Osteoblast (primary cell): ENCODE results near the gene AFAP1L2. TPM values are rescaled to one million over a fixed set of nuclear protein-coding genes. Genes with fewer than 3 reads are reported as not detected.

Source experiments
- DNase-seq: peaks from one replicate; pipeline ENCODE4 v3.0.0; 2011; ENCODE audit warnings: low spot score, mixed read lengths; ENCODE audit not compliant: insufficient read length; ENCODE audit errors: missing footprints
- H2AFZ ChIP-seq: 2 replicates; pipeline ENCODE4 v1.6.0; 2011; ENCODE audit warnings: mild to moderate bottlenecking, low read length
- H3K27ac ChIP-seq: 2 replicates; pipeline ENCODE4 v1.5.1; 2011; ENCODE audit warnings: mild to moderate bottlenecking, low read depth, low read length, moderate library complexity
- H3K27me3 ChIP-seq: 2 replicates; pipeline ENCODE4 v1.6.0; 2012; ENCODE audit warnings: mild to moderate bottlenecking, control low read depth, inconsistent platforms, low read length, moderate library complexity; ENCODE audit not compliant: insufficient read depth
- H3K36me3 ChIP-seq: 2 replicates; pipeline ENCODE4 v1.5.1; 2011; ENCODE audit warnings: mild to moderate bottlenecking, low read length, control low read depth, moderate library complexity; ENCODE audit not compliant: insufficient read depth
- H3K4me1 ChIP-seq: 2 replicates; pipeline ENCODE4 v1.5.1; 2011; ENCODE audit warnings: mild to moderate bottlenecking, low read length, control low read depth, moderate library complexity; ENCODE audit not compliant: insufficient read depth
- H3K4me2 ChIP-seq: 2 replicates; pipeline ENCODE4 v1.6.0; 2011; ENCODE audit warnings: mild to moderate bottlenecking, low read length; ENCODE audit not compliant: insufficient read depth
- H3K4me3 ChIP-seq: fragments of 200-600 bp; sonication (generic); 3 replicates; pipeline ENCODE4 v1.5.1; 2012; ENCODE audit warnings: mild to moderate bottlenecking, low read length, inconsistent platforms; ENCODE audit not compliant: insufficient read depth
- H3K79me2 ChIP-seq: 2 replicates; pipeline ENCODE4 v1.6.0; 2012; ENCODE audit warnings: mild to moderate bottlenecking, low read length, control low read depth, inconsistent platforms; ENCODE audit not compliant: insufficient read depth
- H3K9me3 ChIP-seq: 2 replicates; pipeline ENCODE4 v1.5.1; 2011; ENCODE audit warnings: low read depth, low read length, control low read depth
- H4K20me1 ChIP-seq: 2 replicates; pipeline ENCODE4 v1.6.0; 2012; ENCODE audit warnings: mild to moderate bottlenecking, low read length, control low read depth; ENCODE audit not compliant: insufficient read depth
- CTCF ChIP-seq: IDR thresholded peaks from 2 replicates; pipeline ENCODE4 v1.5.1; 2011; ENCODE audit warnings: mild to moderate bottlenecking, low read depth, low read length, moderate library complexity; ENCODE audit errors: extremely low read depth
- total RNA-seq: library from RNA; depleted of rRNA; stranded (reverse); fragments of >200 nt; gene quantifications from 2 replicates; pipeline ENCODE4 v1.2.3, GENCODE V29; 2012

Gene AFAP1L2
- total RNA-seq, 1 donor: 0.36 TPM

GRCh38 chr10:114295393-114295792 is 108.9 kb downstream of the AFAP1L2 start:
- TF ChIP-seq CTCF: no peak
- peaks cover 3% of the 10 kb centered on the region for H3K9me3 ChIP-seq
- no peak overlapping the region for H2AFZ ChIP-seq

GRCh38 chr10:114294549-114294948 is 109.8 kb downstream of the AFAP1L2 start:
- no peaks in the 10 kb centered on the region for H3K36me3 ChIP-seq
- TF ChIP-seq CTCF: no peak
- no peaks in the 10 kb centered on the region for H4K20me1 ChIP-seq
- no peaks in the 10 kb centered on the region for H3K4me1 ChIP-seq
- H2AFZ ChIP-seq: no peak overlapping the region
- no peak overlapping the region for H3K4me3 ChIP-seq
- no peak overlapping the region for H3K27ac ChIP-seq
- peaks cover 3% of the 10 kb centered on the region for H3K9me3 ChIP-seq
- H3K79me2 ChIP-seq: no peaks in the 10 kb centered on the region
- no peak for DNase-seq
- no peak overlapping the region for H3K4me2 ChIP-seq
- H3K27me3 ChIP-seq: no peaks in the 10 kb centered on the region

More at GRCh38 chr10:114295393-114295792, 108.9 kb downstream of the AFAP1L2 start:
- Histone ChIP-seq H3K4me1 (no peaks in the 10 kb centered on the region), H4K20me1 (no peaks in the 10 kb centered on the region), H3K36me3 (no peaks in the 10 kb centered on the region), H3K79me2 (no peaks in the 10 kb centered on the region), H3K4me3 (no peak overlapping the region), H3K27me3 (no peaks in the 10 kb centered on the region), H3K27ac (no peak overlapping the region), H3K4me2 (no peak overlapping the region)
- DNase-seq: no peak

GRCh38 chr10:114293075-114293474 is 111.2 kb downstream of the AFAP1L2 start:
- no peak overlapping the region for H3K4me2 ChIP-seq
- H3K27me3 ChIP-seq: no peaks in the 10 kb centered on the region
- no peak for DNase-seq
- TF ChIP-seq CTCF: no peak
- no peaks in the 10 kb centered on the region for H4K20me1 ChIP-seq
- no peaks in the 10 kb centered on the region for H3K36me3 ChIP-seq
- no peaks in the 10 kb centered on the region for H3K79me2 ChIP-seq
- H3K4me3 ChIP-seq: no peak overlapping the region
- H3K27ac ChIP-seq: no peak overlapping the region
- H2AFZ ChIP-seq: no peak overlapping the region
- H3K4me1 ChIP-seq: no peaks in the 10 kb centered on the region
- H3K9me3 ChIP-seq: peaks cover 3% of the 10 kb centered on the region

GRCh38 chr10:114291516-114291915 is 112.8 kb downstream of the AFAP1L2 start:
- Histone ChIP-seq H3K36me3 (no peaks in the 10 kb centered on the region), H3K4me1 (no peaks in the 10 kb centered on the region), H3K79me2 (no peaks in the 10 kb centered on the region), H3K27ac (no peak overlapping the region), H3K9me3 (peaks cover 3% of the 10 kb centered on the region), H3K27me3 (no peaks in the 10 kb centered on the region), H3K4me3 (no peak overlapping the region), H4K20me1 (no peaks in the 10 kb centered on the region), H3K4me2 (no peak overlapping the region), H2AFZ (no peak overlapping the region)
- DNase-seq: no peak
- no peak for TF ChIP-seq CTCF
